GM12874 (cell line): ENCODE data around the gene GRIFIN.

Experiments used
- CTCF ChIP-seq: IDR thresholded peaks from 2 replicates; pipeline ENCODE4 v1.5.1; 2011; ENCODE audit warnings: low read depth, mild to moderate bottlenecking, control low read depth, low read length, moderate library complexity; ENCODE audit not compliant: insufficient read depth

The GRIFIN gene

GRCh38 chr7:2487586-2488271 lies 11.5 kb upstream of the GRIFIN start:
- no peak for TF ChIP-seq CTCF

- TF ChIP-seq CTCF: no peak
Observed at GRCh38 chr7:2484868-2485267, 8.7 kb upstream of the GRIFIN start.

- no peak for TF ChIP-seq CTCF
Observed at GRCh38 chr7:2483494-2483893, 7.3 kb upstream of the GRIFIN start.

GRCh38 chr7:2482725-2483451 lies 6.7 kb upstream of the GRIFIN start:
- TF ChIP-seq CTCF: peak; percentile 28; the same call in 1 of the 2 replicates

- no peak for TF ChIP-seq CTCF
Observed at GRCh38 chr7:2481195-2481594, 5.0 kb upstream of the GRIFIN start.

- no peak for TF ChIP-seq CTCF
Observed at GRCh38 chr7:2480070-2480408, 3.8 kb upstream of the GRIFIN start.

GRCh38 chr7:2479276-2480069 lies 3.3 kb upstream of the GRIFIN start:
- no peak for TF ChIP-seq CTCF
